A549 (cell line): ENCODE measurements around the gene OCA2. TPM values are rescaled to one million over a fixed set of nuclear protein-coding genes. Genes with fewer than 3 reads are reported as not detected.

Experiments
- ATAC-seq, 2 experiments: fragments of 200-7000 bp in 1 of 2; fragments of >200 bp in 1 of 2; cut with Nextera tagmentation in 1 of 2; cut with Tn5 transposase in 1 of 2; 3 replicates each; pipeline versions ENCODE4 v1.8.0 to v1.9.1; 2018 to 2020; ENCODE audit warnings: mild to moderate bottlenecking in 1 of 2, moderate library complexity in 1 of 2
- CTCF ChIA-PET: fragments of 300-600 bp; sonication (Branson Sonifier 250); formaldehyde crosslinking; extraction: SDS; loops from one replicate; lab custom pipeline; 2021; ENCODE audit warnings: antibody characterized with exemption, inconsistent platforms; lab: Yijun Ruan, JAX
- POLR2A ChIA-PET: fragments of 350-600 bp; formaldehyde crosslinking; extraction: SDS; loops from one replicate; lab custom pipeline; 2021; ENCODE audit warnings: antibody characterized with exemption, inconsistent platforms; lab: Yijun Ruan, JAX
- DNase-seq, 2 experiments: peaks; one replicate each; pipeline versions ENCODE4 v3.0.0 to v3.0.0-alpha.2; 2011 to 2016; ENCODE audit warnings: low read depth in 1 of 2, low spot score in 1 of 2
- FAIRE-seq: peaks from 2 replicates; lab custom pipeline; 2011; peaks lifted over from hg19 to GRCh38; lab: Jason Lieb, UNC
- H3K27ac ChIP-seq, 2 experiments: fragments of >200 bp; sonication (Bioruptor Twin); formaldehyde crosslinking; 3 replicates each; pipeline ENCODE4 v1.5.1; 2016 to 2017
- H3K4me1 ChIP-seq: fragments of >200 bp; sonication (Bioruptor Twin); formaldehyde crosslinking; 3 replicates; pipeline ENCODE4 v1.6.1; 2016
- H3K4me2 ChIP-seq: fragments of >200 bp; sonication (Bioruptor Twin); formaldehyde crosslinking; 3 replicates; pipeline ENCODE4 v1.6.1; 2016
- H3K4me3 ChIP-seq: fragments of >200 bp; sonication (Bioruptor Twin); formaldehyde crosslinking; 3 replicates; pipeline ENCODE4 v1.5.1; 2016
- H3K9me3 ChIP-seq: fragments of >200 bp; sonication (Bioruptor Twin); formaldehyde crosslinking; 3 replicates; pipeline ENCODE4 v1.6.1; 2016
- ATOH8 ChIP-seq: fragments of 250-450 bp; sonication (Bioruptor Pico); IDR thresholded peaks from 2 replicates; pipeline ENCODE4 v1.5.0; 2020; ENCODE audit warnings: low read depth, mild to moderate bottlenecking, moderate library complexity
- CBX8 ChIP-seq: fragments of 200-600 bp; sonication (generic); IDR thresholded peaks from 2 replicates; pipeline ENCODE4 v1.6.1; 2016
- CHD2 ChIP-seq: fragments of 150-350 bp; IDR thresholded peaks from 2 replicates; pipeline ENCODE4 v1.6.1; 2014; ENCODE audit warnings: low read length; ENCODE audit not compliant: partially characterized antibody
- CHD4 ChIP-seq: fragments of 200-600 bp; sonication (generic); IDR thresholded peaks from 2 replicates; pipeline ENCODE4 v1.6.1; 2016; ENCODE audit warnings: antibody characterized with exemption, mild to moderate bottlenecking, borderline replicate concordance
- CTCF ChIP-seq: fragments of >200 bp; sonication (Bioruptor Twin); formaldehyde crosslinking; IDR thresholded peaks from 3 replicates; pipeline ENCODE4 v1.5.1; 2016
- E2F6 ChIP-seq: IDR thresholded peaks from 2 replicates; pipeline ENCODE4 v1.6.1; 2012; ENCODE audit warnings: low read depth, borderline replicate concordance
- ELK1 ChIP-seq: fragments of 150-350 bp; IDR thresholded peaks from 2 replicates; pipeline ENCODE4 v1.6.1; 2014; ENCODE audit warnings: low read depth, mild to moderate bottlenecking, low read length
- ESRRA ChIP-seq: fragments of 150-350 bp; IDR thresholded peaks from 2 replicates; pipeline ENCODE4 v1.6.1; 2014; ENCODE audit warnings: mild to moderate bottlenecking, low read length, borderline replicate concordance
- FOSL2 ChIP-seq, 2 experiments: fragments of 450-650 bp in 1 of 2; fragments of >200 bp in 1 of 2; sonication (Bioruptor Twin) in 1 of 2; formaldehyde crosslinking; IDR thresholded peaks; 2 replicates each; pipeline versions ENCODE4 v1.5.0 to v1.6.1; 2016 to 2020; ENCODE audit warnings: mild to moderate bottlenecking in 1 of 2, moderate library complexity in 1 of 2
- HDAC2 ChIP-seq: fragments of 200-600 bp; sonication (generic); IDR thresholded peaks from 2 replicates; pipeline ENCODE4 v1.6.1; 2016
- HEYL ChIP-seq: fragments of 250-450 bp; sonication (Bioruptor Pico); IDR thresholded peaks from 2 replicates; pipeline ENCODE4 v1.8.0; 2021; ENCODE audit warnings: mild to moderate bottlenecking, moderate library complexity
- HOXB13 ChIP-seq: fragments of 250-450 bp; sonication (Bioruptor Pico); IDR thresholded peaks from 2 replicates; pipeline ENCODE4 v1.5.0; 2020; ENCODE audit warnings: low read depth, mild to moderate bottlenecking, moderate library complexity
- JUNB ChIP-seq: fragments of >200 bp; sonication (Bioruptor Twin); formaldehyde crosslinking; IDR thresholded peaks from 2 replicates; pipeline ENCODE4 v1.6.1; 2016
- KDM1A ChIP-seq: fragments of 200-600 bp; sonication (generic); IDR thresholded peaks from 2 replicates; pipeline ENCODE4 v1.6.1; 2016; ENCODE audit warnings: low read depth, mild to moderate bottlenecking
- KDM5A ChIP-seq: fragments of 200-600 bp; sonication (generic); IDR thresholded peaks from 2 replicates; pipeline ENCODE4 v1.6.1; 2016; ENCODE audit warnings: antibody characterized with exemption, mild to moderate bottlenecking
- MAZ ChIP-seq: fragments of 150-350 bp; IDR thresholded peaks from 2 replicates; pipeline ENCODE4 v1.6.1; 2014; ENCODE audit warnings: antibody characterized with exemption, low read depth, low read length, borderline replicate concordance
- MYC ChIP-seq: IDR thresholded peaks from 2 replicates; pipeline ENCODE4 v1.6.1; 2012; ENCODE audit warnings: mild to moderate bottlenecking, inconsistent platforms, low read length, improper control_type of control experiment, borderline replicate concordance
- NFE2L2 ChIP-seq: fragments of 150-350 bp; conservative IDR thresholded peaks from 2 replicates; pipeline ENCODE4 v1.6.1; 2014; ENCODE audit warnings: low read length
- NPAS2 ChIP-seq: fragments of 250-450 bp; sonication (Bioruptor Pico); IDR thresholded peaks from 2 replicates; pipeline ENCODE4 v1.8.0; 2022; ENCODE audit warnings: mild to moderate bottlenecking, moderate library complexity, borderline replicate concordance
- PBX3 ChIP-seq: IDR thresholded peaks from 2 replicates; pipeline ENCODE4 v1.6.1; 2012
- POLR2A ChIP-seq: IDR thresholded peaks from 2 replicates; pipeline ENCODE4 v1.6.1; 2012; ENCODE audit warnings: mild to moderate bottlenecking, low read length
- RAD21 ChIP-seq, 2 experiments: fragments of >200 bp in 1 of 2; sonication (Bioruptor Twin) in 1 of 2; formaldehyde crosslinking in 1 of 2; IDR thresholded peaks in 1 of 2; conservative IDR thresholded peaks in 1 of 2; 2 replicates in 1 of 2; 3 replicates in 1 of 2; pipeline ENCODE4 v1.6.1; 2012 to 2018; ENCODE audit warnings: inconsistent platforms in 1 of 2
- RCOR1 ChIP-seq: fragments of 150-350 bp; IDR thresholded peaks from 2 replicates; pipeline ENCODE4 v1.6.1; 2014; ENCODE audit warnings: antibody characterized with exemption, low read length, low read depth
- USF2 ChIP-seq: fragments of 450-650 bp; IDR thresholded peaks from 2 replicates; pipeline ENCODE4 v1.6.1; 2014; ENCODE audit warnings: antibody characterized with exemption
- ZSCAN20 ChIP-seq: fragments of 250-450 bp; sonication (Bioruptor Pico); IDR thresholded peaks from 2 replicates; pipeline ENCODE4 v1.8.0; 2022; ENCODE audit warnings: mild to moderate bottlenecking, moderate library complexity
- WGBS: methylation state at CpG from one replicate; pipeline ENCODE4 v1.1.6; 2017; ENCODE audit errors: missing lambda C conversion rate; 5-methylcytosine and 5-hydroxymethylcytosine counted together
- polyA plus RNA-seq, 4 experiments: library from polyadenylated mRNA; depleted of rRNA in 3 of 4; stranded (reverse); fragments of >200 nt; fragmentation: RNase III in 1 of 4; extraction: RNeasy Plus Mini Kit Qiagen cat#74134 plus additional on column Dnase treatment in 1 of 4; gene quantifications; 2 replicates in 3 of 4; 3 replicates in 1 of 4; pipeline ENCODE4 v1.2.3, GENCODE V29; 2011 to 2017

Gene OCA2
- polyA plus RNA-seq, 2 of the 4 experiments (the other 2 are of a cell fraction), result 0.17 to 0.25 TPM

GRCh38 chr15:28099555-28100140, 533 bp upstream of the OCA2 start:
- H3K27ac ChIP-seq, result peak overlapping the region; percentile 44 to 46; a peak in 4 of 6 replicates
- ChIA-PET CTCF (interaction anchor here (0.8 to 4.1 kb wide), 2 partner anchors 12 to 25 kb away, joined by 3 to 24 read pairs; no protein-coding TSS in a partner anchor), POLR2A (no interaction called here)
- peaks cover 7% of the 10 kb centered on the region; the same call in 2 of the 3 replicates for H3K4me1 ChIP-seq
- H3K4me2 ChIP-seq, result peak overlapping the region; percentile 81
- FAIRE-seq (peak; percentile 81), ATAC-seq (no peak; a peak in 1 of 6 replicates), DNase-seq (no peak)
- no peaks in the 10 kb centered on the region for H3K9me3 ChIP-seq
- H3K4me3 ChIP-seq, result peak overlapping the region; percentile 42
- TF ChIP-seq HOXB13 (no peak), NPAS2 (no peak), ESRRA (no peak), CTCF (no peak), USF2 (no peak), MYC (no peak), KDM5A (no peak), CBX8 (no peak), KDM1A (no peak), CHD2 (no peak), ZSCAN20 (no peak), HEYL (no peak), PBX3 (no peak), E2F6 (no peak), CHD4 (no peak), RAD21 (conservative IDR thresholded peaks at IDR 0.05 in 1 of 2, IDR thresholded peaks at IDR 0.05 in 1 of 2) (no peak), RCOR1 (no peak), HDAC2 (no peak), ATOH8 (CRISPR knock-in tag) (no peak)
- 22% methylated on average over 7 of the region's 16 CpGs for WGBS

GRCh38 chr15:28098360-28098765, 752 bp downstream of the OCA2 start:
- H3K4me2 ChIP-seq, result peak overlapping the region; percentile 81; the same call in 2 of the 3 replicates
- H3K4me3 ChIP-seq, result no peak overlapping the region
- DNase-seq (no peak), ATAC-seq (no peak), FAIRE-seq (no peak)
- no peak overlapping the region for H3K27ac ChIP-seq
- no peaks in the 10 kb centered on the region for H3K9me3 ChIP-seq
- ChIA-PET CTCF (interaction anchor here (1.2 to 4.1 kb wide), 5 partner anchors 13 to 1125 kb away, joined by 3 to 24 read pairs (median 4); no protein-coding TSS in a partner anchor), POLR2A (no interaction called here)
- TF ChIP-seq JUNB, result no peak
- TF ChIP-seq POLR2A, result no peak
- no peak for TF ChIP-seq KDM1A
- TF ChIP-seq CBX8, result no peak
- TF ChIP-seq FOSL2 (IDR thresholded peaks at IDR 0.05), result no peak
- TF ChIP-seq FOSL2 (CRISPR knock-in tag; IDR thresholded peaks at IDR 0.05), result no peak
- TF ChIP-seq MAZ, result no peak
- no peak for TF ChIP-seq ELK1
- no peak for TF ChIP-seq NFE2L2
- 88% methylated on average over 10 of the region's 11 CpGs for WGBS
- H3K4me1 ChIP-seq, result peaks cover 7% of the 10 kb centered on the region; the same call in 2 of the 3 replicates
